Kidney epithelial cell (primary cell): Measurements from ENCODE around the gene RFPL2. TPM values are rescaled to one million over a fixed set of nuclear protein-coding genes. Genes with fewer than 3 reads are reported as not detected.
"Not testable (repeated sequence)": the region's sequence is repeated elsewhere in the genome, so short reads cannot be mapped to it uniquely, and the experiment has no call there.

Experiments used
- DNase-seq: peaks from one replicate; pipeline ENCODE4 v3.0.0-alpha.2; 2010; ENCODE audit warnings: low read depth
- H3K27me3 ChIP-seq: 2 replicates; pipeline ENCODE4 v1.6.0; 2011; ENCODE audit warnings: low read length; ENCODE audit not compliant: control insufficient read depth, insufficient read depth
- H3K36me3 ChIP-seq: 2 replicates; pipeline ENCODE4 v1.5.1; 2011; ENCODE audit warnings: low read length; ENCODE audit not compliant: control insufficient read depth, insufficient read depth
- H3K4me3 ChIP-seq: 2 replicates; pipeline ENCODE4 v1.5.1; 2011; ENCODE audit warnings: low read depth, mild to moderate bottlenecking, control low read depth, low read length
- total RNA-seq: library from RNA; depleted of rRNA; stranded (reverse); fragments of >200 nt; gene quantifications from 2 replicates; pipeline ENCODE4 v1.2.3, GENCODE V29; 2015
- TF ChIP-seq, protein P1 (sequence below): IDR thresholded peaks from 2 replicates; pipeline ENCODE4 v1.5.1; 2011; ENCODE audit warnings: mild to moderate bottlenecking, moderate library complexity, low read length, control low read depth, inconsistent platforms; ENCODE audit not compliant: insufficient read depth, poor library complexity, severe bottlenecking

RFPL2 gene
- total RNA-seq, 1 donor from 2014 or later: not detected

DNA sequence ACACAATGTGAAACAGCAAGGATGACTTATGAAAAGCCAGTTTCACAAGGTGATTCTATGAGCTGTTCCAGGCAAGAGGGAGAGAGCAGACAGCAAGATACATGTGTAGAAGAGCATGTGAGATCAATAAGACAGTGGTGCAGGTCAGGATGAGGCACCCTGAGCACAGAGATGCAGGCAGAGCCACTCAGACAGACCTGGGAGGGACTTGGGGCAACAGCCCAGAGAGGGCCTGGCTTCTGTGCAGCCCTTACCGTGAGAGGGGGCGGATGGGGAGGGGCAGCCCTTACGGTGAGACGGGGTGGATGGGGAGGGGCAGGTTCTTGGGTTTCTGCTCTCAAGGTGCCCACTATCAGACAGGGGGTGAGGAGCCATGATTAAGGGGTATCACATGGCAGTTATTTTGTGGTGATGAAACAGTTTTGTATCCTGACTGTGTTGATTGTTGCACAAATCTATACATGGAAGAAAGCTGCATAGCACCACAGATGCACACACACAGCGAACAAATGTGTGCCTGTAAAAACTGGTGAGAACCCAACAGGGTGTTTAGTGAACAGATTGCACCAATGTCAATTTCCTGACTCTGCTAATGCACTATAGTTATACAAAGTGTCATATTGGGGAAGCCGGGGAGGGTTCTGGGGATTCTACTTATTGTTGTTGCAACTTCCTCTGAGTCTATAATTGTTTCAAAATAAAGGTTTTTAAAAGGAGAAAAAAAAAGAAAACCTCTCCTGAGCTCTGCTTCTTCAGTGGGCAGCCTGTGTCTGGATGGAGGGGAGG lies 40.6 kb downstream of the RFPL2 start:
- peaks cover under 1% of the 10 kb centered on the region for H3K27me3 ChIP-seq
- TF ChIP-seq, protein P1, sequence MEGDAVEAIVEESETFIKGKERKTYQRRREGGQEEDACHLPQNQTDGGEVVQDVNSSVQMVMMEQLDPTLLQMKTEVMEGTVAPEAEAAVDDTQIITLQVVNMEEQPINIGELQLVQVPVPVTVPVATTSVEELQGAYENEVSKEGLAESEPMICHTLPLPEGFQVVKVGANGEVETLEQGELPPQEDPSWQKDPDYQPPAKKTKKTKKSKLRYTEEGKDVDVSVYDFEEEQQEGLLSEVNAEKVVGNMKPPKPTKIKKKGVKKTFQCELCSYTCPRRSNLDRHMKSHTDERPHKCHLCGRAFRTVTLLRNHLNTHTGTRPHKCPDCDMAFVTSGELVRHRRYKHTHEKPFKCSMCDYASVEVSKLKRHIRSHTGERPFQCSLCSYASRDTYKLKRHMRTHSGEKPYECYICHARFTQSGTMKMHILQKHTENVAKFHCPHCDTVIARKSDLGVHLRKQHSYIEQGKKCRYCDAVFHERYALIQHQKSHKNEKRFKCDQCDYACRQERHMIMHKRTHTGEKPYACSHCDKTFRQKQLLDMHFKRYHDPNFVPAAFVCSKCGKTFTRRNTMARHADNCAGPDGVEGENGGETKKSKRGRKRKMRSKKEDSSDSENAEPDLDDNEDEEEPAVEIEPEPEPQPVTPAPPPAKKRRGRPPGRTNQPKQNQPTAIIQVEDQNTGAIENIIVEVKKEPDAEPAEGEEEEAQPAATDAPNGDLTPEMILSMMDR: no peak
- no peak for DNase-seq
- H3K4me3 ChIP-seq: no peak overlapping the region
- H3K36me3 ChIP-seq: no peaks in the 10 kb centered on the region

DNA sequence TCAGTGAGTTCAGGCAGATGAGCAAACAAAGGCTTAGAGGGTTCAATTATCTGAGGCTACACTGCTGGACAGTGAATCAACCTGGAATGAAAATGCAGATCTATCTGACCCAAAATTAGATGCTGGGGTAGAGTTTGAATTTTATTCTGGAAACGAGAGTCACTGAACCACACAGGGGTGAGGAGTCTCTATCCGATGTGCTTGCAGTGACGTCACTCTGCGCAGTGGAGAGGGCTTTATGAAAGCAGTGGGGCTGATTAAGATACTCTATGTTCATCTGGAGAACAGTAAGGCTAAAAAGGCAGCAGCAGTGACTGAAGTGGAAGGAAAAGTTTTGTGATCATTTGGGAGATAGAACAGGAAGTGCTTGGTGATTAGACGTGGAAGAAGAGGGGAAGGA lies 44.5 kb downstream of the RFPL2 start:
- not testable (repeated sequence) for DNase-seq, H3K4me3 ChIP-seq, H3K27me3 ChIP-seq, H3K36me3 ChIP-seq

DNA sequence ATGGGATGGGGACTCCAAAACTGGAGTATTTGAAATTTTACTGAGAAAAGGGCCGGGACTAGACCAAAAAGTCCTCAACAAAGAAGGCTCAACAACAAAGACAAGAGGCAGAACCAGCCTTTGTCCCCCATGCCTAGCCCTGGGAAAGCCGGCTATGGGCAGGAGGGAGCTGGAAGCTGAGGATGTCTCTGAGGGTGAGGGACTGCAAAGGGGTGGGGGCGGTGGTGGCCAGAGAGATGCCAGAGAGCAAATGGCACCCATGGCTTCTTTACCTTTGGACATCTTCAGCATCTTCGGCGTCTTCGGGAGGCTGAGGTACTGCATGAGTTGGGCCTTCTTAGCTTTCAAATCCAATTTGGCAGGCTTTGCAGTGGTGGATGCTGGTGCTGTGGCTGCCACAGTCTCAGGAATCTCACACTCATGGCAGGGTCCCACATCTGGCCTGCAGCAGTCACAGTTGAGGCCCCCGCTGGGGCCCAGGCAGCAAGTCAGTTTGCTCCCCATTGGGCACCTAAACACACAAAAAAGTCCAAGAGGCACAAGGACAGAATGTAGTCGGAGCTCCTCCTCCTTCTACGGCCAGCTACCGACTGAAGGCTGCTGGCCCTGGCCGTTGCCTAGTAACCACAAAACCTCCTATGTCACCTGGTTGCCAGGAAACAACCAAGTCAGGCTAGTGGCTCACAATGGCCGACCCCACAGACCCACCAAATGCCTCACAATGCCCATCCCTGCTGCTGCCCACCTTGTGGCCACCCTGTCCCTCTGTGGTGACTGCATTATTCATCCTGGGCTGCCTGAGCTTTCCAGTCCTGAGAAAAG lies 46.0 kb downstream of the RFPL2 start, which contains the start of gene C22orf42:
TSS of gene C22orf42 (minus strand) at position 592 of the 822 bp plus-strand sequence. CDS start at position 504, 88 bp downstream.
- H3K4me3 ChIP-seq: no peak within 1 kb of the TSS
- peaks cover 4% of the 10 kb centered on the region for H3K27me3 ChIP-seq
- TF ChIP-seq, protein P1: no peak
- DNase-seq: no peak
- no peaks in the 10 kb centered on the region for H3K36me3 ChIP-seq

DNA sequence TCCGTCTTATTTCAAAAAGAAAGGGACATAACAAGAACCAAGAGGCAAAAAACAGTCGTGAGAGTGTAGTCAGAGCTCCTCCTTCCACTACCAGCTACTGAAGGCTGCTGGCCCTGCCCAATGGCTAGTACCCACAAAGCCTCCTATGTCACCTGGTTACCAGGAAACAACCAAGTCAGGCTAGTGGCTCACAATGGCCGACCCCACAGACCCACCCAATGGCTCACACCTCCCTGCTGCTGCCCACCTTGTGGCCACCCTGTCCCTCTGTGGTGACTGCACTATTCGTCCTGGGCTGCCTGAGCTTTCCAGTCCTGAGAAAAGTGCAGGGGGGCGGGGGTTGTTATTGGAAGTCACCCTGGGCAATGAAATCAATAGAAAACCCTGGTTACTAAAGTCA lies 47.2 kb downstream of the RFPL2 start:
- not testable (repeated sequence) for H3K4me3 ChIP-seq, H3K27me3 ChIP-seq, DNase-seq, H3K36me3 ChIP-seq

DNA sequence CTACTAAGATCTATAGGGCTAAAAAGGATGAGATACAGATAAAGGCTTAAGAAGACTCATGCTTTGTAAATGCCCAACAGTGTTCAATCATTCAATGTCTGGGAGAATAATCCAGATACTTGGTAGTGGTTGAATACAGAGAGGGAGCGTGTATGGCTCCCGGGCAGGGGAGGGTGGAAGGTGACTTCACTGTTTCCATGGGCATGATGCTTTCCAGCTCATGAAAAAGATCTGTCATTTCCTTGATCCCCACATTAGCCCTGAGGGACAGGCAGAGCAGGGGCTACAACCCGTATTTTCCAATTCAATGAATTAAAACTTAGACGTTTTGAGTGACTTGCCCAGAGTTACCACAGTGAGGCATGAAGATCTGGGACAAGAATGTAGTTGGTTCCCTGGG lies 50.1 kb downstream of the RFPL2 start:
- not testable (repeated sequence) for H3K36me3 ChIP-seq, H3K4me3 ChIP-seq, DNase-seq, H3K27me3 ChIP-seq

DNA sequence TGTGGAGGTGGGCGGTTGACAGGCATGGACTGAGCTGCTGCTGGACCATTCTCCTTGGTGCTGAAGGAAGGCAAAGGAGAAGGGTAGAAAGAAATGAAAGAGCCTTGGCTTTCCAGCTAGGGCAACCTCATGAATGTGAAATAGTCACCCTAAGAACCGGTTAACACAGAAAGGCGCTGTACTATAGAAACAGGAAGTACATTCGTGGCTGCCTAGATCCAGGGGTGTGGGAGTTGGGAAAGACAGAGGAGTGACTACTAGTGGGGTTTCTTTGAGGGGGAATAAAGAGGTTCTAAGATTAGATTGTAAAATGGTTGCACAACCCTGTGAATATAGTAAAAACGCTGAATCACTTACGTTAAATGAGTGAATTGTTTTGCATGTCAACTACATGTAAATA lies 53.2 kb downstream of the RFPL2 start:
- not testable (repeated sequence) for H3K27me3 ChIP-seq, DNase-seq, H3K36me3 ChIP-seq, H3K4me3 ChIP-seq

DNA sequence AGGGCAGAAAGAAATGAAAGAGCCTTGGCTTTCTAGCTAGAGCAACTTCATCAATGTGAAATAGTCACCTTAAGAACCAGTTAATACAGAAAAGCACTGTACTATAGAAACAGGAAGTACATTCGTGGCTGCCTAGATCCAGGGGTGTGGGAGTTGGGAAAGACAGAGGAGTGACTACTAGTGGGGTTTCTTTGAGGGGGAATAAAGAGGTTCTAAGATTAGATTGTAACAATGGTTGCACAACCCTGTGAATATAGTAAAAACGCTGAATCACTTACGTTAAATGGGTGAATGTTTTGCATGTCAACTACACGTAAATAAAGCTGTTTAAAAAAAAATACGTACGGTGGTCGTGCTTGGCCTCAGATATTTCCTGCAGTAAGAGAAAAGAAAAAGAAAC lies 54.2 kb downstream of the RFPL2 start:
- not testable (repeated sequence) for H3K4me3 ChIP-seq, H3K36me3 ChIP-seq, DNase-seq, H3K27me3 ChIP-seq

DNA sequence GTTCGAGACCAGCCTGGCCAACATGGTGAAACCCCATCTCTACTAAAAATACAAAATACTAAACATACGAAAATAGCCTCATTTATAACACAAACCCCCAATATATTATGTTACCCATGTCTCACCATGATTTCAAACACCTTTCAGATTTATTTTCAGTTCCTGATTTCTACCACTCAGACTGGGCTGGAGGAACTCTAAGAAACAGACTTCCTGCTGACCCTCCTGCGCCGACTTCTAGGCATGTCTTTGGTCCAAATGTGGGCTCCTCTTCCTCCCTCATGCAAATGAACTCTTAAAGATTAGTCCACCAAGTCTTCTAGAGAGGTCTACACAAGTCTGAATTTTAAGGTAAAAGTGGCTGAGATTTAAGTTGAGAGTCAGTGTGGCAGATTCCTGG lies 56.5 kb downstream of the RFPL2 start:
- H3K36me3 ChIP-seq, DNase-seq, H3K27me3 ChIP-seq, H3K4me3 ChIP-seq: not testable (repeated sequence)

DNA sequence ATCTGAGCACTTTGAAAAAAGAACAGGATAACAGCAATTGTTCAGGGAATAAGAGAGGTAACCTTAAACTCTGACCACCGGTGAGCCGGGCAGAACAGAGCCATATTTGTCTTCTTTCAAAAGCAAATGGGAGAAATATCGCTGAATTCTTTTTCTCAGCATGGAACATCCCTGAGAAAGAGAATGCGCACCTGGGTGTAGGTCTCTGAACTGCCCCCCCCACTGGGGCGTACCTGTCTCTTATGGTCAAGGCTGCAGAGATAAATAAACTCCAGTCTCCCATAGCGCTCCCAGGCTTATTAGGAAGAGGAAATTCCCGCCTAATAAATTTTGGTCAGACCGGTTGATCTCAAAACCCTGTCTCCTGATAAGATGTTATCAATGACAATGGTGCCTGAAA lies 57.7 kb downstream of the RFPL2 start:
- DNase-seq, H3K36me3 ChIP-seq, H3K27me3 ChIP-seq, H3K4me3 ChIP-seq: not testable (repeated sequence)
